ENCODE measurements around the gene SPPL2B. TPM values are rescaled to one million over a fixed set of nuclear protein-coding genes. Genes with fewer than 3 reads are reported as not detected.
A peak's percentile ranks its signal among the peaks of the same experiment; 100 is the strongest.

Gene SPPL2B
- total RNA-seq, 1 experiment from 2014 or later: 14.3 TPM

DNA sequence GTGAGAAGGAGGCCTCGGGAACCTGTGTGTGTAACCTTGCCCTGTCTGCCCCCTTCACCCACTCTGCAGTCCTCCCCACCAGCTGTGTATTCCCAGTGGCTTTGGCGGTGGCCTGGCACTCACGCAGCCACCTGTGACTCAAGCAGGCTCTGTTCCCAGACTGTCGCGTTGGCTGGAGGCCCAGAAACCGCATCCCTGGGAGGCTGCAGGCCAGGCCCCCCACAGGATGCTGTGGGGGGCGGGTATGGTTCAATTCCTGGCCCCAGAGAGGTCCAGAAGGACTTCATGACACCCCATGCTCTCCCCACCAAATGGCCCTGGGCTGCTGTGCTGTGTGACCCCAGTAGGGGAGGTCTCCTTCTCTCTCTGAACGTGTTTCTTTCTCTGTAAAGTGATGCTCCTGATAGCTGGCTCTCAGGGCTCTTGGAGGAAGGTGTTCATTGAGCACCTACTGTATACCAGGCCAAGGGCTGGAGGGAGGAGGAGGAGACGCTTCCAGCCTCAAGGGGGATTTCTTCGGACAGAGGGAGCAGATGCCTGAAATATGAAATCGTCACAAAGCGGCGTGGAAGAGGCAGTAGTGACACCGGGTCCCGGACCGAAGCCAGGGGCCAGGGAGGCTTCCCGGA is 18.6 kb upstream of the SPPL2B start:
- peaks cover 14% of the 10 kb centered on the region for H3K4me1 ChIP-seq
- H3K27ac ChIP-seq: no peak overlapping the region
- H3K36me3 ChIP-seq: no peaks in the 10 kb centered on the region
- H3K27me3 ChIP-seq: no peaks in the 10 kb centered on the region
- DNase-seq: peak; percentile 77 to 78
- H3K9me3 ChIP-seq (replicated peaks): no peaks in the 10 kb centered on the region; the same call in 1 of the 2 replicates
- no peak overlapping the region for H3K4me3 ChIP-seq

DNA sequence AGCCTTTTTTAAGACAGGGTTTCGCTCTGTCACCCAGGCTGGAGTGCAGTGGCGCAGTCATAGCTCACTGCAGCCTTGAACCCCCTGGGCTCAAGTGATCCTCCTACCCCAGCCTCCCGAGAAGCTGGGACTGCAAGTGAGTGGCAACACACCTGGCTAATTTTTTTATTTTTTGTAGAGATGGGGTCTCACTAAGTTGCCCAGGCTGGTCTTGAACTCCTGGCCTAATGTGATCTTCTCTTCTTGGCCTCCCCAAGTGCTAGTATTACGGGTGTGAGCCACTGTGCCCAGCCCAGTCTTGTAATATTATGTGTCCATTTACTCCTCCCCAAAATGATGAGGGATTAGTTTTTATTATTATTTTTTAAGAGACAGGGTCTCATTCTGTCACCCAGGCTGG is 17.4 kb upstream of the SPPL2B start:
- peaks cover 11% of the 10 kb centered on the region for H3K4me1 ChIP-seq
- no peak overlapping the region for H3K27ac ChIP-seq
- no peaks in the 10 kb centered on the region for H3K27me3 ChIP-seq
- H3K36me3 ChIP-seq: no peaks in the 10 kb centered on the region
- no peaks in the 10 kb centered on the region; the same call in 1 of the 2 replicates for H3K9me3 ChIP-seq (replicated peaks)
- DNase-seq: no peak
- H3K4me3 ChIP-seq: no peak overlapping the region

DNA sequence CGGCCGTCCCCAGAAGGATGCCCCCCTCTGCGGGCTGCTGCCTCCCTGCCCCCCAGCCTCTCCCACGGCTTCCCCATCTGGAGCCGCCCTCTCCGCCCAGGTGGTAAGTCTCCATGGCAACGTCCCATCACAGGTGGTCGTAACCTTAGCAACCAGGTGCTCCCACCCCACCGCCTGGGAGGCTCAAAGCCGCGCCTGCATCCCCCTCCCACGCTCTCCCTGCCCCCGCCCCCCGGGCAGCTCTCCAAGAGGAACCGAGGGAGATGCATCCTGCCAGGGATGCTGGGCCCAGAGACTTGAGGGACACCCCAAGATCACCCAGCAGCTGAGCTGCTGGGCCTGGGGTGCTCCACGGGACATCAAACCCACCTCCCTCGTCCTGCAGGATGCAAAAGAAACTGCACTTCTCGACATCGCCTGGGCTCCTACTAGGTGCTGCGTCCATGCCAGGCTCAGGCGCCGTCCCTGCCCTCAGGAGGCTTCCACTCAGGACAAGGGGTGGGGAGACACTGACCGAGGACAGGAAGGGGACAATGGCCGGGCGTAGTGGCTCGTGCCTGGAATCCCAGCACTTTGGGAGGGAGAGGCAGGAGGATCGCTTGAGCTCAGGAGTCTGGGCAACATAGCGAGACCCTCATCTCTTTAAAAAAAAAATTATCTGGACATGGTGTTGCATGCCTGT is 15.5 kb upstream of the SPPL2B start:
- Histone ChIP-seq H3K27me3 (no peaks in the 10 kb centered on the region), H3K4me3 (no peak overlapping the region), H3K36me3 (no peaks in the 10 kb centered on the region), H3K4me1 (peaks cover 13% of the 10 kb centered on the region), H3K27ac (no peak overlapping the region), H3K9me3 (replicated peaks) (no peaks in the 10 kb centered on the region; the same call in 1 of the 2 replicates)
- no peak for DNase-seq

DNA sequence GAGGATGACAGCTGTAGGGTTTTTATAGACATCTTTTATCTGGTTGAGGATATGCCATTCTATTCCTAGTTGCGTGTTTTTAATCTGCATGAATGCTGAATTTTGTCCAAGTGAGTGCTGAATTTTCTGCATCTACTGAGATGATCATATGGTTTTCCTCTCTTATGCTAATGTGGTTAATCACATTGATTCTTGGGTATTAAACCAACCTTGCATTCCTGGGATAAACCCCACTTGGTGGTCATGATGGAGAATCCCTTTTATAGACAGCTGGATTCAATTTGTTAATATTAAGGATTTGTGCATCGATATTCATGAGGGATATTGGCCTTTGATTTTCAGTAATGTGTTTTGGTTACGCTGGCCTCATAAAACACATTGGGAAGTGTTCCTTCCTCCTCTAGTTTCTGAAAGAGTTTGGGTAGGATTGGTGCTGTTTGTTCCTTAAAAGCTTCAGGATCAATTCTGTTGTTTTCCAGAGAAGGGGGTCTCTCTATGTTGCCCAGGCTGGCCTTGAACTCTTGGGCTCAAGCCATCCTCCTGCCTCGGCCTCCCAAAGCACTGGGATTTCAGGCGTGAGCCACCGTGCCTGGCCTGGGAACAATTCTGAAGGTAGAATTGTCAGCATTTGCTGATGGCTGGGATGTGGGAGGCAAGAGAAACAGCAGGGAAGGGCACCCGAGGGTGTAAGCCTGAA is 13.2 kb upstream of the SPPL2B start:
- H3K27ac ChIP-seq: no peak overlapping the region
- H3K4me3 ChIP-seq: no peak overlapping the region
- no peaks in the 10 kb centered on the region for H3K27me3 ChIP-seq
- no peaks in the 10 kb centered on the region; the same call in 1 of the 2 replicates for H3K9me3 ChIP-seq (replicated peaks)
- peaks cover 8% of the 10 kb centered on the region; the same call in 1 of the 2 replicates for H3K4me1 ChIP-seq
- no peak for DNase-seq
- no peaks in the 10 kb centered on the region for H3K36me3 ChIP-seq

DNA sequence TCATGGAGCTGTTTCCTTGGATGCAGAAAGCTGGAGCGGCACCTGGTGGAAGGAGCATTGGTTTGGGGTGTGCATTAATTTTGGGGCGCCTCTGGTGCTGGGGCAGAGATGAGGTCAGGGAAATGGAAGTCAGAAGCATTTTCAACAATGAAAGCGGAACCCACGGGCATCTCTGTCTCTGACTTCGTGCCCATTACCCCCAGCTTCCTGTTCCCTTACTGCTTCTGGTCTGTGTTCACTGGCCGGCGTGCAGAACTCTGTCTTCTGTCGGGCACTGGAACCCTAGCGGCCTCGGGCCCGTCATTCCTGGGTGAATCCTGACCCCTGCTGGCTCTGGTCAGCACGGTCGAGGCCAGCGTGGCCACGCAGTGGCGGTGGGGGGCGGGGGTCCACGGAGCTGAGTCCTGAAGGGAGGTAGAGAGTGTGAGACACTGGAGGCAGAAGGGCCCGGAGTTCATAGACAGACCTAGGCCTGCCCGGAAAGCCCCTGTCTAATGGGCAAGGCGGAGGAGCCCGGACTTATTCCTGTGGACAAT is 12.6 kb upstream of the SPPL2B start:
- Histone ChIP-seq H3K4me1 (peaks cover 8% of the 10 kb centered on the region; the same call in 1 of the 2 replicates), H3K27me3 (no peaks in the 10 kb centered on the region), H3K27ac (no peak overlapping the region), H3K4me3 (peak overlapping the region; percentile 5; the same call in 1 of the 2 replicates), H3K9me3 (replicated peaks) (no peaks in the 10 kb centered on the region; the same call in 1 of the 2 replicates), H3K36me3 (no peaks in the 10 kb centered on the region)
- DNase-seq: peak; percentile 79 to 85

DNA sequence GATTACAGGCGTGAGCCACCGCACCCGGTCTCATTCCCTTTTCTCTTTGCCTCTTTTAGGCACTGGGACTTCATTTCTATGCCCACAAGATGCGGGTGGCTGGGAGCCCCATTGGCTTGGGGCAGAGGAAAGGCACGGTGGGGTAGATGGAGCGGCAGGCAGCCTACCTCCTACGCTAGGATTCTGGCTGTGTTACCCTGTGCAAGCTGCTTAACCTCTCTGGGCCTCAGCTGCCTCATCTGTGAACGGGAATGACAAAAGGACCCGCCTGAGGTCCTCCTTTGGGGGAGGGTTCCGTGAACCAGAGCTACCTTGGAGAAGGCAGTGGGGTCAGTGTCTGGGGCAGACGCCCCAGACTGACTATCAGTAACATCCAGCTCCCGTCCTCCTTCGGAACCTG is 11.2 kb upstream of the SPPL2B start:
- DNase-seq: no peak
- Histone ChIP-seq H3K36me3 (0 out of 2 replicates have a peak, but pooled peaks cover 2% of the 10 kb centered on the region), H3K9me3 (replicated peaks) (no peaks in the 10 kb centered on the region; the same call in 1 of the 2 replicates), H3K27ac (no peak overlapping the region), H3K4me1 (peaks cover 8% of the 10 kb centered on the region; the same call in 1 of the 2 replicates), H3K27me3 (no peaks in the 10 kb centered on the region), H3K4me3 (no peak overlapping the region)

DNA sequence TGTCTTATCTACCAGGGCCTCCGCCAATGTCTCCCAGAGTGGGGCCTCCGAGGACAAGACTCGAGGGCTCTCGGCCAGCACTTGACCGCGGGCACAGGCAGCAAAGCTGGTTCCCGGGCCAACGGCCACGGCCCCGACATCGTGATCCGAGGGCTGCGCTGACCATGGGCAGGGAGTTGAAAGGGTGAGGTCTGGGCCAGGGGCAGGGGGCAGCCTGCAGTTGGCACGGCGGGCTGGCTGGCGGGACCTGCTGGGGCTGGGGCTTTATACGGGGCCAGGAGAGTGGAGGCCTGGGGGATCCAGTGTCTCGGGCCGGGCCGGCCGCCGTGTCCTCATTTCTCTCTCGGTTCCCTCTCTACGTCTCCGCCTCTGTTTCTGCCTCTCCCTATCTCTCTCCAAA is 10.7 kb upstream of the SPPL2B start:
- no peaks in the 10 kb centered on the region; the same call in 1 of the 2 replicates for H3K9me3 ChIP-seq (replicated peaks)
- no peak overlapping the region for H3K27ac ChIP-seq
- DNase-seq: no peak
- 0 out of 2 replicates have a peak, but pooled peaks cover 2% of the 10 kb centered on the region for H3K36me3 ChIP-seq
- no peaks in the 10 kb centered on the region for H3K27me3 ChIP-seq
- H3K4me1 ChIP-seq: peaks cover 8% of the 10 kb centered on the region; the same call in 1 of the 2 replicates
- H3K4me3 ChIP-seq: no peak overlapping the region

DNA sequence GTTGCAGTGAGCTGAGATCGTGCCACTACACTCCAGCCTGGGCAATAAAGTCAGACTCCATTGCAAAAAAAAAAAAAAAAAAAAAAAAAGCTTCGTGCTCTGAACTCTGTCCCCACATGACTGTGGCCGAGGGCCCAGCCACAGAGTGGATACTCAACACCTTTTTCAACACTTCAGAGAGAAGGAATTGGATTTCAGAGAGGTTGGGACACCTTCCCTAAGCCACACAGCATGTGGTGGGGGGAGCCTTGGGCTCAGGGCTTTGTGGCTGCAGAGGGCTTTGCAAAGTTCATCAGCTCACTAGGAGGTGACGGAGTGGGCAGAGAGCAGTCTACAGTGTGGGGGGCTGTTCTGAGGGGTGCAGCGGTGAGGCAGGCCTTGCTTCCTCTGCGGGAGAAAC is 9.6 kb upstream of the SPPL2B start:
- Histone ChIP-seq H3K36me3 (0 out of 2 replicates have a peak, but pooled peaks cover 2% of the 10 kb centered on the region), H3K4me1 (peaks cover 8% of the 10 kb centered on the region; the same call in 1 of the 2 replicates), H3K27ac (no peak overlapping the region), H3K4me3 (no peak overlapping the region), H3K27me3 (no peaks in the 10 kb centered on the region), H3K9me3 (replicated peaks) (no peaks in the 10 kb centered on the region; the same call in 1 of the 2 replicates)
- no peak for DNase-seq

DNA sequence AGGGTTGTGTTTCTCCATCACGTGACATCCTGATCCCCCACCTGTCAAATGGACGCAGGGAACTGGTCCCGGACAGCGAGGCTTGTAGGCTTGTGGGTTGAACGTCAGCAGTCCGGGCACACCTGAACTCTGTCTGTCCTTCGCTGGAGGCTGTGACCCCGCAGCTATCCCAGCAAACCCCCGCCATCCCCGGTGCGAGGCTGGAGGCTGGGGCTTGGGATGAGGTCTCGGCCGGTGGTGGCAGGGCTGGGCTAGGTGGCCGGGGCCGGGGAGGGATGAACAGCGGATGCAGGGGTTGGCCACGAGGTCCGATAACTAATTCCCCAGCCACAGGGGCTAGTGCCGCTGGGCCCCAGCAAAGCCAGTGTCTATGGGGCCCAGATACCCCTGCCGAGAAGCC is 8.9 kb upstream of the SPPL2B start:
- Histone ChIP-seq H3K27ac (no peak overlapping the region), H3K27me3 (no peaks in the 10 kb centered on the region), H3K4me3 (no peak overlapping the region), H3K4me1 (peaks cover 8% of the 10 kb centered on the region; the same call in 1 of the 2 replicates), H3K9me3 (replicated peaks) (no peaks in the 10 kb centered on the region; the same call in 1 of the 2 replicates), H3K36me3 (0 out of 2 replicates have a peak, but pooled peaks cover 2% of the 10 kb centered on the region)
- DNase-seq: no peak

DNA sequence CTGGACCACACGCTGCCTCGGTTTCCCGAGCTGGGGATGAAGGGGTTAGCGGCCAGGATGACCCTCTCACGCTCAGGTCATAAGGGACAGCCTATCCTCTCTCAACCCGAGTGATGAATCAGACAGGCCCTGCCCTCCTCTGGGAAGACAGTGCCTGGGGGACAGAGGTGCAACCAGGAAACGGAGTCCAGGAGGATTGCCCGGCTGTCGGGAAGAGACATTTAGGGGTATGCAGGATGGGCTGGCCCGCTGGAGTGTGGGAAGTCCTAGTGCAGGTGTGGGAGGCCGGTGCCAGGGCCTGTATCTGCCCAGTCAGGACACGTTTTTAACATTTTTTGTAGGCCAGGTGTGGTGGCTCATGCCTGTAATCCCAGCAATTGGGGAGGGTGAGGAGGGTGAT is 8.4 kb upstream of the SPPL2B start:
- Histone ChIP-seq H3K27ac (no peak overlapping the region), H3K9me3 (replicated peaks) (no peaks in the 10 kb centered on the region; the same call in 1 of the 2 replicates), H3K4me3 (no peak overlapping the region), H3K4me1 (peaks cover 8% of the 10 kb centered on the region; the same call in 1 of the 2 replicates), H3K36me3 (0 out of 2 replicates have a peak, but pooled peaks cover 4% of the 10 kb centered on the region), H3K27me3 (no peaks in the 10 kb centered on the region)
- no peak for DNase-seq

DNA sequence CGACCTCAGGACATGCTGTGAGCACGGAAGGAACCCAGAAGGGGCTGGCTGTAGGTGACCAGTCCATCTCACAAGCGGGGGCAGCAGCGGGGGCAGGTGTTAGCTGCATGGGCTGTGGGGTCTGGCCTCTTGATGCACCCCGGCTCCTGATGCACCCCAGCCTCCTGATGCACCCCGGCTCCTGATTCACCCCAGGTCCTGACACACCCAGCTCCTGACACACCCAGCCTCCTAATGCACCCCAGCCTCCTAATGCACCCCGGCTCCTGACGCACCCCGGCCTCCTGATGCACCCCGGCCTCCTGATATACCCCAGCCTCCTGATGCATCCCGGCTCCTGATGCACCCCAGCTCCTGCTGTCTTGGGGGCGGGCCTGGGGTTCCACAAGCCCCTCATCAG is 7.5 kb upstream of the SPPL2B start:
- Histone ChIP-seq H3K4me1 (peaks cover 8% of the 10 kb centered on the region; the same call in 1 of the 2 replicates), H3K27me3 (no peaks in the 10 kb centered on the region), H3K9me3 (replicated peaks) (no peaks in the 10 kb centered on the region), H3K36me3 (peaks cover 6% of the 10 kb centered on the region), H3K27ac (no peak overlapping the region), H3K4me3 (no peak overlapping the region)
- no peak for DNase-seq

DNA sequence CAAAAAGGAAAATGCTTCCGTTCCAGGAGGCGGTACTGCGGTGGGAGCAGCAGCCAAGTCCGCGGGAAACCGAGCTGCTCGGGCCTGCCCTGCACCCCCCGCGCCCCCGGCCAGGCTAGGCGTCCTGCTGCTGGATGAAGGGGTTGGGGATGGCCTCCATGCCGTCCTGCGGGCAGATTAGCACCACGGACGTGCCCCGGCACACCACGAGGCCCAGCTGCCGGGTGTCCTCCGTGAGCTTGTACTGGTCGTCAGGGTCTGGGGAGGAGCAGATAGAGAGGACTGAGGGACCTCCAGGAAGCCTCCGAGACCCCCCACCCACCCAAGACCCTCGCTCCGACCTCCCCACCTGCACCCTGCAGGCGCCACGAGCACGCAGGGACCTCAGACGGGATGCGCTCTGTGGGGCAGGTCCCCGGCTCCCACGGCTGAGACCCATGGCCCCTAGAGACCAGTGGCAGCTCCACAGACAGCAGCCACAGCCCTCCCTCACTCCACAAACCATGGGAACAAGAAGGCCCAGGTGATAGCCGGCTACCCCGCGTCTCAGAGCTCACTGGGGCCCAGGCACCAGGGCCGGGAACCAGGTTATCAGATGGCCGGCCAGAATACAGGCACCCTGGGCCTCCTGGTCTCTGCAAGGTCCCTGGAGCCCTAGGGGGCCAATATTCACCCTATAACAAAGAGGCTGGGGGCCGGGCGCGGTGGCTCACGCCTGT is 6.8 kb upstream of the SPPL2B start:
- Histone ChIP-seq H3K27ac (no peak overlapping the region), H3K4me3 (no peak overlapping the region), H3K4me1 (peaks cover 5% of the 10 kb centered on the region; the same call in 1 of the 2 replicates), H3K9me3 (replicated peaks) (no peaks in the 10 kb centered on the region), H3K36me3 (peaks cover 9% of the 10 kb centered on the region), H3K27me3 (no peaks in the 10 kb centered on the region)
- DNase-seq: no peak

DNA sequence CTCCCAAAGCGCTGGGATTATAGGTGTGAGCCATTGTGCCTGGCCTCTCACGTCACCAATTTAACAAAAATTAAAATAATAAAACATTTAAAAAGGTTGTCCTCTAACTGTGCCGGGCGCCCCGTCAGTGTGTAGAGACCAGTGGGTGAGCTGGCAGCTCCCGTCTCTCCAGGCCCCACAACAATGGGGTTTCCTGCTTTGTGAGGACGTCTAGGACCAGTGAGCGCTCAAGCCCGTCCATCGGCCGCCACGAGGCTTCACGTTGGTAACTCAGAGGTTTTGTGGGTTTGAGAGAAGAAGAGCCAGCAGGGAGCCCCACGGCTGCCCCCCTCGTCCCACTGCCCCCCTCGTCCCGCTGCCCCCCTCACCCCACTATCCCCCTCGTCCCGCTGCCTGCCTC is 4.8 kb upstream of the SPPL2B start:
- Histone ChIP-seq H3K4me1 (no peaks in the 10 kb centered on the region; the same call in 1 of the 2 replicates), H3K27me3 (no peaks in the 10 kb centered on the region), H3K27ac (no peak overlapping the region), H3K36me3 (peaks cover 9% of the 10 kb centered on the region), H3K4me3 (no peak overlapping the region), H3K9me3 (replicated peaks) (no peaks in the 10 kb centered on the region)
- DNase-seq: no peak
